NK-92 (cell line): ENCODE measurements around the gene ELOVL6.
"Not testable (repeated sequence)": the region's sequence is repeated elsewhere in the genome, so short reads cannot be mapped to it uniquely, and the experiment has no call there.

Experiments used
- DNase-seq: peaks from one replicate; lab custom pipeline; 2025; ENCODE audit not compliant: unreplicated experiment; lab: John Stamatoyannopoulos, UW

ELOVL6 gene

DNA sequence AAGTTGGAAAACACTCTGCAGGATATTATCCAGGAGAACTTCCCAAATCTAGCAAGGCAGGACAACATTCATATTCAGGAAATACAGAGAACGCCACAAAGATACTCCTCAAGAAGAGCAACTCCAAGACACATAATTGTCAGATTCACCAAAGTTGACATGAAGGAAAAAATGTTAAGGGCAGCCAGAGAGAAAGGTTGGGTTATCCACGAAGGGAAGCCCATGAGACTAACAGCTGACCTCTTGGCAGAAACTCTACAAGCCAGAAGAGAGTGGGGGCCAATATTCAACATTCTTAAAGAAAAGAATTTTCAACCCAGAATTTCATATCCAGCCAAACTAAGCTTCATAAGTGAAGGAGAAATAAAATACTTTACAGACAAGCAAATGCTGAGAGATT is 120.3 kb downstream of the ELOVL6 start:
- DNase-seq: not testable (repeated sequence)

DNA sequence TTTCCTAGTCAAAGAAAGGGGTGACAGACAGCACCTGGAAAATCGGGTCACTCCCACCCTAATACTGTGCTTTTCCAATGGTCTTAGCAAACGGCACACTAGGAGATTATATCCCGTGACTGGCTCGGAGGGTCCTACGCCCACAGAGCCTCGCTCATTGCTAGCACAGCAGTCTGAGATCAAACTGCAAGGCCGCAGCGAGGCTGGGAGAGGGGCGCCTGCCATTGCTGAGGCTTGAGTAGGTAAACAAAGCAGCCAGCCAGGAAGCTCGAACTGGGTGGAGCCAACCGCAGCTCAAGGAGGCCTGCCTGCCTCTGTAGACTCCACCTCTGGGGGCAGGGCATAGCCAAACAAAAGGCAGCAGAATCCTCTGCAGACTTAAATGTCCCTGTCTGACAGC is 121.6 kb downstream of the ELOVL6 start:
- DNase-seq: not testable (repeated sequence)

DNA sequence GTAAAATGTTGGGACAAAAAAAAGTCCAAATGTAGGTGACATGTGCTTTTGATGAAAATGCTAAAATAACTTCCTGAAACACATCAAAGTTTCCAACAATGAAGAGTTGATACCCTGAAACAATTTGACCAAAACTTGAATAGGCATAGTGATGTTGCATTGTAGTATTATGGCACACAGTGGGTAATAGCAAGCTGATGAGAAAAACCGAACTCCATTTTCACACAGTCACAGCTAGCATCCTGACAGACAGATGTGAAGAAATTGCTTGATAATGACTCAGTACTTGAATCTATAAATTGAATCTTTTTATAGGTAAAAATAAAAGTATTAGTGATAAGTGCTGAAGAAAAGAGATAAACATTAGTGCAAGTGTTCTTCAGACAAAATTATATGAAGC is 122.5 kb downstream of the ELOVL6 start:
- DNase-seq: no peak

DNA sequence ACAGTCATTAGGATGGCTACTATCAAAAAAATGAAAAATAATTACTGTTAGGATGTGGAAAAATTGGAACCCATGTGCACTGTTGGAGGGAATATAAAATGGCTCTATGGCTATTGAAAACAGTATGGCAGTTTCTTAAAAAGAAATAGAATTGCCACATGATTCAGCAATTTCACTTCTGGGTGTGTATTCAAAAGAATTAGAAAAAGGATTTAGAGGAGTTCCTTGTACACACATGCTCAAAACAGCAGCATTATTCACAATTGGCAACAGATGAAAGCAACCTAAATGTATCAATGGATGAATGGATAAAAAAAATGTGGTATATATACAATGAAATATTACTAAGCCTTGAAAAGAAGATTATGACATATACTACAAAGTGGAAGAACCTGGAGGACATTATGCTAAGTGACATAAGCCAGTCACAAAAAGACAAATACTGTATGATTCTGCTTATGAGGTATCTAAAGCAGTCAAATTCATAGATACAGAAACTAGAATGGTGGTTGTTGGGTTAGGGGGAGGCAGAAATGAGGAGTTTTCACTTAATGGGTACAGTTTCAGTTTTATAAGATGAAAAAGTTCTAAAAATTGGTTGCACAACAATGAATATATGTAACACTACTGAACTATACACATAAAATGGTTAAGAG is 123.2 kb downstream of the ELOVL6 start:
- DNase-seq: no peak

DNA sequence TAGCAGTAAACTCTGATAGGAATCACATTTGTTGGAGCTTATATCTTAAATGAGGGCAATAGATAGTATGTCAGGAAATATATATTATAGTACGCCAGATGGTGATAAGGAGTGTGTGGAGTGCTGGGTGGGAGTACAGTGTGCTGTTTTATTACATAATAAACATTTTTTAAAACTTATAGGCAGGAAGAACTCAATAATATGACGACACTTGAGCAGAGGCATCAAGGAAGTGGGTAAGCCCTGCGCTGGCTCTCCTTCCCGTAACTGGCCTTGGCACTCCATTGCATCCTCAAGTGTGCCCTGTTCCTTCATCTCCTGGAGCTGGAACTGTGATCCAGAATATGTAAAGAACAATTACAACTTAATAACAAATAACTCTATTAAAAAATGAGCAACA is 123.8 kb downstream of the ELOVL6 start:
- no peak for DNase-seq

DNA sequence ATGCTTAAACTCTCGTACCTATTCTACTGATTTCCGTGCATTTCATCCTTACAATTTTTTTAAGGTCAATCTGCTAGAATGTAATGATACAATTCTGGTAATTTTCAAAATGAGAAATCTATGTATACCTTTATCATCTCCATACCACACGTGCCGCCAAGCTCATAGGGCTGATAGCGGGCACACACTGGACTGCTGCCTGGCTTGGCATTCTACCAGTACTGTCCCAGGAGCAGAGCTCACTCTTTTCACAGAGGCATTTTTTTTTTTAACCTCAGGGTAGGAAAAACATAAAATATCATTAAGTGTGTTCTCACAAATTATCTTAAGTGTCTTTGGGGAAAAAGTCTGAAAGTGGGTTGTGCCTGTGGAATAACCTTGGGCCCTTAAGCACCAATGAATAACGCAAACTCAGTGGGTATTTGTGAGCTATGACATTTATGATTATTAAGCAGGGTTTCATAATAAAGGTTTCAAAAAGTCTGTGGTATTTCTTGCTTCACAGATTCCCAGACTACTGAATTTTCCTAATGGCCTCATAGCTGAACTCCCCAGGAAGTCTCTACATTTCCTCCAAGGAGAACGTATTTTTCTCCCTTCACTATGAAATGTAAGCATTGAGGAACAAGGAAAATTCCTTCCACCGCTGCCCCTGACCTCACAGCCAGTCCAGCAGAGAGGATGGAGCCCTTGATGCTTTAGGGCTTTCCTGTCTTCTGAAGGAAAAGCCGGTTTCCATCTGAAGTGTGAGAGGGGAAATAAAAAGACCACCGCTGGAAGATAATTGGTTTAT is 125.2 kb downstream of the ELOVL6 start:
- no peak for DNase-seq

DNA sequence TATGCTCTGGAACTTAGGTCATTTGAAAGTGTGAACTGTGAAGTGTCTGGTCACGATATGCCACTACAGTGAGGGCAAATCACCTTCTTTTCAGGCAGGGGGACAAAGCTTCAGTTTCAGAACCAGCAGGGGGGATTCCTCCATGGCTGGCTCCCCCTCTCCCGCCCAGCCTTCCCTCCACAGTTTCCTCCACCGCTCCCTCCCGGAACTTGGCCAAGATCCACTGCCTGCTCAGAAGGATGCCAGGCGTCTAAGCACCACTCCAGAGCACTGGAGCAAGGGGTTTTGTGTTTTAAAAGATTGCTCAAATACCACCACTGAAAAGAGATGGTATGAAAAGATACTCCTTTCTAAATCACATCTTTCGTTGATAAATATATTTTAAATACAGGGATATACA is 126.9 kb downstream of the ELOVL6 start:
- DNase-seq: no peak

DNA sequence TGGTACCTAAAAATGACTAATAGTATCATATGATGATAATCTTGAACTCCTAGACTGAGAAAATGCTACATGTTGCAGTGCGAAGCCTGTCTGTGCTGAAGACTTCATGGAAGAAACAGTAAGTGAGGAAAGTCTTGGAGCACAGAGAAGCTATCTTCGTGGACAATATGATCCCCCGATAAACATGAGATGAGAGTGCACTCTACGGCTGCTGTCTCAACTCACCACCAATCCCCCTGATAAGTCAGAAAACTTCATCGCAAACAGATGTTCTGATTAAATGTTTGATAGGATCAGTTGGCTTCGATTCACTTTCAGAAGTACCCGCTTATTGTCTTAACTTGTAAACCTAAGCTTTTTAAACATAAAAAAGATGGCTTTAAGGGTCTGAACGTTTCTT is 130.2 kb downstream of the ELOVL6 start:
- no peak for DNase-seq

DNA sequence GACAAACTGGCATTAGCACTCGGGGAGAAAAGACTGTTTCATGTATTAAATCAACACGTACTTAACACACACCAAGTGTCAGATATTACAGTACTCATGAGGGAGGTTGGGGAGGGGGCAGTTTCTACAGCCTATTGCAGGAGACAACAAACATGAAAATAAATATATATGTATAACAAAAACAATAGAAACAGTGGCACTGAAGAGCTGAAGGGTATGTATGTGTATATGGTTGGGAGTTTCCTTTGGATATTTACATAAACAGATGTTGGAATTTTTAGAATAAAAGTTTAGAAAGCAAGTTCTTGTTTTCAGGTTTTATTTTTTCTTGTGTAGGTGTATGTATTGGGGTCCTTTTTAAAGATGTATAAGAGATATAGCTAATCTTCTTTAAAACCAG is 133.5 kb downstream of the ELOVL6 start:
- no peak for DNase-seq

DNA sequence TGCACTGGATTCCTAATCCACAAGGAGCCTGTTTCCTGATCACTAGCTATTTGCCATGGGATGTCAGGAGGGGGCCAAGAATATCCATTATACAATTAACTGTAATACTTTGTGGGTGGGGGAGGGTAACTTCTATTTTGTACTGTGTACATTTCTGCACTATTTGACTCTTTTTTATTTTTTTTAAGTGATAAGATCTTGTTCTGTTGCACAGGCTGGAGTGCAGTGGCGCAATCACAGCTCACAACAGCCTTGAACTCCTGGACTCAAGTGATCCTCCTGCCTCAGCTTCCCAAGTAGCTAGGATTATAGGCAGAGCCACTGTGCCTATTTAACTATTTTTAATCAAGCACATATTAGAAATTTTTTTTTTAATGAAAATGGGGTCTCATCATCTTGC is 134.1 kb downstream of the ELOVL6 start:
- no peak for DNase-seq

DNA sequence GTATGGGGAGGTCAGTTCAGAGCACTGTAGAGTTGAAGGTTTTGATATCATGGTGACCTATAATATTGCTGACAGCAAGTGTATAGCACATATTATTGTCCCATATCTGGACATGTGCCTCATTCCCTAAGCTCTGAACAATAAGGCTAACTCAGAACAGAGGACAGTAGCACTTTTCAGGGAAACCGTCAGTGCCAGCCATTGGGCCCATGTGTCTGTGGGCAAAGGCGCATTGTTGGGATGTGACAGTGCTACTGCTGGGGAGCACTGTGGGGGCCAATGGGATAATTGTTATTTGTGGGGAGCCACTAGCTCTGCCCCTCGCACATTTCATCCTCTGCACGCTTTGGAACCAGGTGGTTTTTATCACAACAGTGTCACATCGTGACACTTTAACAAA is 136.2 kb downstream of the ELOVL6 start:
- no peak for DNase-seq

DNA sequence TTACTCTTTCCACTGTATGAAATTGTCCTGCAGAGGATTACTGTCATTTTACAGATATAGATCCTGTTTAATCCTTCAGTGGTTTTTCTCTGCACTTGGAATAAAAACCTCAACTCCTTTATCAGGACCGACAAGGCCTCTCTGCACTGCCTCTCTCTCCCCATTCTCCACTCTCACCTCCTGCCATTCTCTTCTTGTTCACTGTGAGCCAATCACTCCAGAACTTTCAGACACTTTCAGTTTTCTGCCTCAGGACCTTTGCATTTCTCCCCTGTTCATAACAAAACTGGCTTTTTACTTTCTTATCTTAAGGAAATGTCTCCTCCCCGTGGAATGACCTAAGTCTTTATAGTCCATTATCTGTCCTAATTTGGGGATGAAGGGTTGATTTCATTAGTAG is 137.3 kb downstream of the ELOVL6 start:
- no peak for DNase-seq

DNA sequence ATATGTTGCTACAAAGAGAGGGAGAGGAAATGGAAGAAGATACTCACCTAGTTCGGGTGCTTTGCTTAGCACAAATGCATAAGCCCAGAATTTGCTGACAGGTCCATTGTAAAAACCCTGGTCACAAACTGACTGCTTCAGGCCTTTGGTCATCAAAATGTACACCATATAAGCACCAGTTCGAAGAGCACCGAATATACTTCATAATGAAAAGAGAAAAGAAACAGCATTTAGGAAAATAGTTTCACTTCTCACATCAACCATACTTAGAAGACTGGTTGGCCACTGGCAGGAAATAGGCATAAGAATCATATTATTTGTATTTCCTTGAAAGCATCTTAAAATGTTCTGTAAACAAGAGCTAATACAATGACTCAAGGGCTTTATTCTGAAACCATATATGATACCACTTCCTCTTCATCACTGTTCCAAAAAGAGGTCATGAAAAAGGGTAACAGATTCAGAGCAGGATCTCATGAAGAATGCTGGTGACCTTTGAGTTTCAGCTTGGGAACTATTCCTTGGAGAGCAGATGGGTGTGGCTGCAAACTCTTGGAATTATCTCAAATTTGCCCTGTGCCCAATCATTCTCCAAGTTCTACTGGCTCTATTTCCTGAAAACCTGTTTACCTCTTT is 138.7 kb downstream of the ELOVL6 start:
- DNase-seq: no peak

DNA sequence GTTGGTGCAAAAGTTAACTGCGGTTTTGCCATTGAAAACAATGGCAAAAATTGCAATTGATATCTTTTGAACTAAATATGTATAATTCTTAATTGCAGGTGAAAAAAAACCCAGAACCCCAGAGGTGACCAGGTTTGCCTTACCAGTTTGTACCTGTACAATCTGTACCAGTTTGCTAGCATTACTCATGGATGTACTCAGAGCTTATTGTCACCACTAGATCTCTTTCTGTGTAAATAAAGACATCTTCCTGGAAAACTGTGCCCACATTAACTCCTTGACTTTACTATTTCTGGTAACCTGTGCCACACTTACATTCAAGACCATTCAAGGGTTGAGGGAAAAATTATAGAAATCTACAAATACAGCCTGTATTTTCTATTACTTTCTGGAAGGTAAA is 139.7 kb downstream of the ELOVL6 start:
- no peak for DNase-seq

DNA sequence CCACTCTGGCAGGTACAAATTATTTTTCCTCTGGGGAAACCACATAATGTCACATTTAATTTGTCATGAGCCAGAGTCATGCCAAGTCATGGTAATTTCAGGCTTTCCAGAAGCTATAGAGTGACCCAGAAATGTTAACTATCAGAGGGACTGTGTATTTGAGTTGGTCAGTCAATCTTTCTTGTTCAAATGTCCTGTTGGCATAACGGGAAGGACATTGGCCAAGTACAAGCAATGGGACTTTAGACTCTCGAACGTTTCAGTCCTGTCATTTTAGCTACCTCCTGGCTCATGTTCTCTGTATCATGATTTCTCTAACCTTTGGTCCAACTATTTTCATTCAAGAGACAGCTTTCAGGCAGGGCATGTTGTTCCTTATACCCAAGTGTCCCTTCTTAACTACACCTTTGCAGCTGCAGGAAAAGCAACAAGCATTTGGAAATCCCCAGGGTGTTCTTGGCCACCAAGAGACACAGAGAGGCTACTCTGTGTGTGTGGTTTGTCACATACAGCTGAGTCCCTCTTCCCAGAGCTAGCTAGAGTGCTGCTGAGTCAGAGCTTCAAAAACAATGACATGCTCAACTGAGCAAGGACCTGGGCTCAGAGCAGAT is 143.2 kb downstream of the ELOVL6 start:
- no peak for DNase-seq

DNA sequence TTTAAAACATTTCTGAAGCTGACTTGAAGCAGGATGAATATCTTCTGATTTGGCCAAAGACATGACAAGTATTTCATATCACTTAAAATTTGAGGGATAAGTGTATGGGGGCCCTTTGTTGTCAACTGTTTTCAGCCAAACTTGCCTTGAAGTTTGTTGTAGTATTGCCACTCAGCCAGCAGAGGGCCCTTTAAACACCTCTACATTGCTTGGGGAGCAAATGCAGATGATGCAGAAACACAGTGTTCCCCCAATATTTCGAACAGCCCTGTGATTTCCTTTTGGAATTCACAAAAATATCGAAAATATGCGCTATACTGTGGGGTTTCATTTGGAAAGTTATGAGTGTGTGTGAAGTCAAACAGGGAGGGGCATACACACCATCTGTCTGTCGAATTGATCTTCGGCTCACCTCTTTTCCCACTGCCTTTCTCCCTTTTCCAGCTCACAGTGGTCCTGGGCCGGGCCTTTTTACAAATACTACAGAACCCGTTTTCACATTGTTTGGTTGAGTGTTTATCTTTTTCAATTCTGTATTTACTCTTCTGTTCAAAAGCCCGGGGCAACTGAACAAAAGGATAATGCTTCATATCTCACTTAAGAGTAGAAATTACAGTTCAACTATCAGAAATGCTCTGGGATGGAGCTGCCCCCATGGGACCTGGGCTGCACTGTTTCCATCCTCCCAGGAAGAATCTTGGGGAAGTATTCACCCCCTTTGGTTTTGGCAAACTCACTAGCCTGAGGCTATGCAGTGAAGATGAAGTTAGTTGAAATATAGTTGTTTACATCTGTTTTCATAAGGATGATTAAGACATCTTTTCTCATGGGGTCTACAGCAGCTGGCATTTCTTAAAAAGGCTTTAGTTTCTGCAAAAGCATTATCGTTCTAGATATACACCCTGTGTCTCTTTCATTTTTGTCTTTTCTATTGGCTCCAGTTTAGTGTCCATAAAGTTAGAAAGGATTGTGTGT is 148.2 kb downstream of the ELOVL6 start:
- DNase-seq: peak; percentile 4

DNA sequence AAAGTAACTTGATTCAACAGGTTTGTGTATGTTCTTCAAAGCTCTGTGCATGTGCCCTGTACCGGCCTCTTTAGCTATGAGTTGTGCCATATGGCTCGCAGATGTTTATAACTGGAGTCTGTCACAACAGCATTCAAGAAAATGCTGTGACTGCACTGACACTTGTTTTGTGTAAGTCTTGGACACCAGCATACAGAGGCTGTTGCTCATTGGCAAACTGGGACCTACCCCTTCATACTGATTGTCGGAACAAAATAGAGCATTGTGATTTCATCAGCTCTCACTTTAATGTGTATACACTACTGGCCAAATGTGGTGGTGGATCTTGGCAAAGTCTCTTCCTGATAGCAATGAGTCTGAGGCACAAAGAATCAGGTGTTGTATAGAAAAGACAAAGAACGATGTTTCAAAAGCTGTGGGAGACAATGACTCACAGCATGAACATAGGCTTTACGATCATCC is 151.8 kb downstream of the ELOVL6 start:
- no peak for DNase-seq

DNA sequence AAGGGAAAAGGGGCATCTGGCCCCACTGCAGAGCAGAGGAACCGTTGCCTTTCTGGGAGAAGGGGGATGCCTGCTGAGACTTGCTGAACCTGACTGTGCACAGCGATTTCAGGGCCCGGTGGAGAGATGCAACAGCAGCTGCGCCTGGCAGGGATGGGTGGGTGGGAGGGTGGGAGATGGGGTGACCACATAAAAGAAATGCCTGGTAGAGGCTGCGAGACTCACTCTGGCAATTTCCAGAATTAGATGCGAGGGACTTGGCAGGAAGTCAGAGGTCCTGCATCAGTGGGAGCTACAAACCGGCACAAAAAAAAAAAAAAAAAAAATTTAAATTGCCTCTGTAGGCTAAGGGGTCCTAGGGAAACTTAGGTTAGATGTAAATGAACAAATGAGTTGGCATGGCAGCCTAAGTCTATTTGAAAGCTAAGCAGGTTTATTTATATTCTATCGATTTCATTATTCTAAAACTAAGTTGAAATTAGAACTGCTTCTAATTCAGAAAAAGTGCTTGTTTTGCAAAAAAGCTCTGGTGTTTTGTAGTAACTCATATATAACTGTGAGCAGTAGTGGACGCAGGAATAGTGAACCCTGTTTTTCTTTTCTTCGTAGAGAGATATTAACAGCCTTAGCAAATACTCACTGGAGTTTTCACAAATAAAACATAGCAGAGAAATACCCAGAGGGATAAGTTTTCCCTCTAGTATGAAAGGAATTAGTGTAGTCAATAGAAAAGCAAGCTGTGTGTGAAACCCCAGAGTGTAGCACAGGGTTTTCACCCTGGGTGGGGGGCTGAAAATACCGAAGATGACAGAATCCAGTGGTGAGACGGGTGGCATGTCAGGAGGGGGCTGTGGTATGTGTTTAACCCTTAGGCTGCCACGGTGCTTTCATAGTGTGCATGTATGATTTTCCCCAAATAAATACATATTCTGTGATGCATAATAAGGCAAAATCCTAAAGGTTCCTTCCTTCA is 155.6 kb downstream of the ELOVL6 start:
- no peak for DNase-seq

DNA sequence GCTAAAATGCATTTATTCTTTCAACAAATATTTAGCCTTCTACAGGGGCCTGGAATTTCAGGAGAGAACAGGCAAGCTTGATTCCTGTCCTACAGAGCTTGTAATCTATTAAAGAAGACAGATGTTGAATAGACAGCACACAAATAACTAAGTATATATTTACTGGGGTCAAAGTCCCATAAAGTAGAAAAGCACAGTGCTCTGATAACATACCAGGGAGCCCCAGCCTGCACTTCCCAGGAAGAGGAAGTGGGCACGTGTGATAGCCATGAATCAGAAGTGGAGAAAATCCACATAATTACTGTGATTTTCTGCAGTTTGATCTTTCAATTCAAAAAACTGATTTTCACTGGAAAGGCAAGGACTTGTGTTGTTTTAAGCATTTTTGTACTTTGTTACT is 156.7 kb downstream of the ELOVL6 start:
- DNase-seq: no peak
